Trophoblast cell (in vitro differentiated cells and primary cell): ENCODE results near the gene ABL1.
"Not testable (repeated sequence)": the region's sequence is repeated elsewhere in the genome, so short reads cannot be mapped to it uniquely, and the experiment has no call there.

ENCODE experiments used
- DNase-seq, 2 donors: peaks; one replicate each; pipeline ENCODE4 v3.0.0-alpha.2; 2016
- H2AFZ ChIP-seq: 2 replicates; pipeline ENCODE4 v1.6.1; 2013; ENCODE audit warnings: low read length, moderate library complexity, mild to moderate bottlenecking; ENCODE audit not compliant: insufficient read depth, poor library complexity
- H2AK5ac ChIP-seq: 2 replicates; pipeline ENCODE4 v1.6.1; 2013; ENCODE audit warnings: mild to moderate bottlenecking, low read length
- H2BK120ac ChIP-seq: 2 replicates; pipeline ENCODE4 v1.6.1; 2013; ENCODE audit warnings: low read length, mild to moderate bottlenecking, moderate library complexity; ENCODE audit not compliant: insufficient read depth, poor library complexity
- H2BK12ac ChIP-seq: 2 replicates; pipeline ENCODE4 v1.6.1; 2013; ENCODE audit warnings: mild to moderate bottlenecking, low read length, moderate library complexity
- H2BK5ac ChIP-seq: 2 replicates; pipeline ENCODE4 v1.6.1; 2013; ENCODE audit warnings: low read length, low read depth, moderate library complexity, mild to moderate bottlenecking; ENCODE audit not compliant: poor library complexity
- H3K14ac ChIP-seq: 2 replicates; pipeline ENCODE4 v1.6.1; 2013; ENCODE audit warnings: mild to moderate bottlenecking, low read length
- H3K18ac ChIP-seq: 2 replicates; pipeline ENCODE4 v1.6.1; 2013; ENCODE audit warnings: mild to moderate bottlenecking, low read length
- H3K23ac ChIP-seq: 2 replicates; pipeline ENCODE4 v1.6.1; 2013; ENCODE audit warnings: low read length
- H3K27ac ChIP-seq: 2 replicates; pipeline ENCODE4 v1.5.1; 2013; ENCODE audit warnings: low read depth, mild to moderate bottlenecking, inconsistent platforms, low read length, moderate library complexity
- H3K27me3 ChIP-seq: 2 replicates; pipeline ENCODE4 v1.6.1; 2013; ENCODE audit warnings: inconsistent platforms, mild to moderate bottlenecking, low read length, moderate library complexity; ENCODE audit not compliant: insufficient read depth
- H3K36me3 ChIP-seq, 2 experiments: 1 replicate in 1 of 2; 2 replicates in 1 of 2; pipeline ENCODE4 v1.6.1; 2013; ENCODE audit warnings: low read length in 2 of 2, mild to moderate bottlenecking in 2 of 2, moderate library complexity in 1 of 2; ENCODE audit not compliant: insufficient read depth in 2 of 2, control insufficient read depth in 1 of 2
- H3K4ac ChIP-seq: 2 replicates; pipeline ENCODE4 v1.6.1; 2013; ENCODE audit warnings: low read depth, mild to moderate bottlenecking, low read length, moderate library complexity
- H3K4me1 ChIP-seq, 2 experiments: 1 replicate in 1 of 2; 2 replicates in 1 of 2; pipeline ENCODE4 v1.6.1; 2013; ENCODE audit warnings: low read length in 2 of 2, mild to moderate bottlenecking in 2 of 2, moderate library complexity in 1 of 2; ENCODE audit not compliant: insufficient read depth in 2 of 2, control insufficient read depth in 1 of 2
- H3K4me2 ChIP-seq: 2 replicates; pipeline ENCODE4 v1.6.1; 2013; ENCODE audit warnings: inconsistent platforms, mild to moderate bottlenecking, low read length, moderate library complexity
- H3K4me3 ChIP-seq: 2 replicates; pipeline ENCODE4 v1.5.1; 2013; ENCODE audit warnings: mild to moderate bottlenecking, low read depth, low read length, inconsistent platforms
- H3K79me1 ChIP-seq: one replicate; pipeline ENCODE4 v1.6.1; 2013; ENCODE audit warnings: low read length
- H3K79me2 ChIP-seq: 2 replicates; pipeline ENCODE4 v1.6.1; 2013; ENCODE audit warnings: low read length, mild to moderate bottlenecking; ENCODE audit not compliant: control insufficient read depth, insufficient read depth, poor library complexity
- H3K9ac ChIP-seq: 2 replicates; pipeline ENCODE4 v1.6.1; 2013; ENCODE audit warnings: mild to moderate bottlenecking, low read length
- H3K9me3 ChIP-seq: 2 replicates; pipeline ENCODE4 v1.6.1; 2013; ENCODE audit warnings: low read depth, mild to moderate bottlenecking, control low read depth, inconsistent platforms, low read length; ENCODE audit not compliant: insufficient read depth
- H4K12ac ChIP-seq: 2 replicates; pipeline ENCODE4 v1.6.1; 2013; ENCODE audit warnings: low read depth, mild to moderate bottlenecking, low read length, moderate library complexity
- H4K8ac ChIP-seq: 2 replicates; pipeline ENCODE4 v1.6.1; 2013; ENCODE audit warnings: low read depth, mild to moderate bottlenecking, low read length, moderate library complexity
- H4K91ac ChIP-seq: one replicate; pipeline ENCODE4 v1.6.1; 2013; ENCODE audit warnings: low read depth, mild to moderate bottlenecking, low read length, moderate library complexity
- WGBS: extraction: QIAGEN DNeasy Blood & Tissue Kit; methylation state at CpG from one replicate; pipeline ENCODE4 v1.1.7; 2013; ENCODE audit warnings: missing lambda C conversion rate; ENCODE audit not compliant: insufficient read length, insufficient coverage; ENCODE audit errors: extremely low coverage; 5-methylcytosine and 5-hydroxymethylcytosine counted together

ABL1 gene

DNA sequence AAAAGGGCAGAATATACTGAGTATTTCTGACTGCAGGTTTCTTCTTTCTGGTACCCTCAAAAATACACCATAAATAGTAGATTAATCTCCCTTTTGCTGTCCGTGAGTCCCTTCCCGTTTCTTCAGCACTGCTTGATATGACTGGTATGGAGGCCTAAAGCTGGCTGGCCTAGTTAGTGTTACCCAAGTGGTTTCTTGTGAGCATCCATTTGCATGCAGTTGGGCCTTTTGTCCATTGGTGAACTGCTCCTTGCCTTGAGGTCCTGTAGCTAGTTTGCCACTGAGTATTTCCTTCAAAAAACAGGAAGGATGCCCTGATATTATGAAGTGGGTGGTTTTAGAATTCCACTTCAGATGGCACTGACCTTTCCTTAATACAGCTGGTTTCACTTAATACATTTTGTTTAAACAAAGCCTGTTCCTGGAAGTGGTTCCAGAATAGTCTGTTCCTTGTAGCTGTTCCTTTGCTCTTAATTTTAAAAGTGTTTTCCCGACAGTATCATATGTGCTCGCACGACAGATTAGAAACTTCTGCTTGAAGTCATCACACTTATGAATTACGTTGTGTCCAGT lies 40.0 kb upstream of the ABL1 start:
- Histone ChIP-seq H3K9me3 (peaks cover 2% of the 10 kb centered on the region), H3K18ac (no peak overlapping the region), H3K79me2 (no peaks in the 10 kb centered on the region), H3K4me1 (no peaks in the 10 kb centered on the region), H2BK5ac (no peak overlapping the region), H2BK12ac (no peak overlapping the region), H3K9ac (no peak overlapping the region), H3K27ac (no peak overlapping the region), H3K27me3 (no peaks in the 10 kb centered on the region), H4K8ac (no peak overlapping the region), H3K79me1 (no peaks in the 10 kb centered on the region), H4K91ac (no peak overlapping the region), H2BK120ac (no peak overlapping the region), H3K14ac (no peak overlapping the region), H3K4ac (no peak overlapping the region), H2AK5ac (no peak overlapping the region), H3K4me3 (no peak overlapping the region), H2AFZ (no peak overlapping the region), H4K12ac (no peak overlapping the region), H3K23ac (no peak overlapping the region), H3K4me2 (no peak overlapping the region), H3K36me3 (no peaks in the 10 kb centered on the region)
- no CpG with 5 or more reads among the region's 6 CpGs for WGBS
- no peak for DNase-seq

DNA sequence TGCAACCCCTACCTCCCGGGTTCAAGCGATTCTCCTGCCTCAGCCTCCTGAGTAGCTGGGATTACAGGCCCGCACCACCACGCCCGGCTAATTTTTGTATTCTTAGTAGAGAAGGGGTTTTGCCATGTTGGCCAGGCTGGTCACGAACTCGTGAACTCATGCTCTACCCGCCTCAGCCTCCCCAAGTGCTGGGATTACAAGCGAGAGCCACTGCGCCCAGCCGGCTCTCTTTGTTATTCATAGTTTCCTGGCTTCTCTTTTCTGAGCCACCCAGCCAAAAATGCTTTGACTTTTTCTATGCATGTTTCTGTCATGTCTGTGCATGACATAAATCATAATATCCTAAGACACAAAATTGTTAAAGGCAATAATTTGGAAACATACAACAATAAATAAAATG lies 31.9 kb upstream of the ABL1 start:
- H3K4me3 ChIP-seq, H3K4me1 ChIP-seq, H3K14ac ChIP-seq, H3K4ac ChIP-seq, DNase-seq, H3K23ac ChIP-seq, H3K79me1 ChIP-seq, H3K36me3 ChIP-seq, H3K27ac ChIP-seq, H4K91ac ChIP-seq, H2BK120ac ChIP-seq, H3K9me3 ChIP-seq, H2AFZ ChIP-seq, H3K27me3 ChIP-seq, H4K8ac ChIP-seq, H2BK12ac ChIP-seq, H2BK5ac ChIP-seq, H3K4me2 ChIP-seq, H3K18ac ChIP-seq, H3K79me2 ChIP-seq, H3K9ac ChIP-seq, H4K12ac ChIP-seq, H2AK5ac ChIP-seq: not testable (repeated sequence)
- WGBS = no CpG with 5 or more reads among the region's 11 CpGs

DNA sequence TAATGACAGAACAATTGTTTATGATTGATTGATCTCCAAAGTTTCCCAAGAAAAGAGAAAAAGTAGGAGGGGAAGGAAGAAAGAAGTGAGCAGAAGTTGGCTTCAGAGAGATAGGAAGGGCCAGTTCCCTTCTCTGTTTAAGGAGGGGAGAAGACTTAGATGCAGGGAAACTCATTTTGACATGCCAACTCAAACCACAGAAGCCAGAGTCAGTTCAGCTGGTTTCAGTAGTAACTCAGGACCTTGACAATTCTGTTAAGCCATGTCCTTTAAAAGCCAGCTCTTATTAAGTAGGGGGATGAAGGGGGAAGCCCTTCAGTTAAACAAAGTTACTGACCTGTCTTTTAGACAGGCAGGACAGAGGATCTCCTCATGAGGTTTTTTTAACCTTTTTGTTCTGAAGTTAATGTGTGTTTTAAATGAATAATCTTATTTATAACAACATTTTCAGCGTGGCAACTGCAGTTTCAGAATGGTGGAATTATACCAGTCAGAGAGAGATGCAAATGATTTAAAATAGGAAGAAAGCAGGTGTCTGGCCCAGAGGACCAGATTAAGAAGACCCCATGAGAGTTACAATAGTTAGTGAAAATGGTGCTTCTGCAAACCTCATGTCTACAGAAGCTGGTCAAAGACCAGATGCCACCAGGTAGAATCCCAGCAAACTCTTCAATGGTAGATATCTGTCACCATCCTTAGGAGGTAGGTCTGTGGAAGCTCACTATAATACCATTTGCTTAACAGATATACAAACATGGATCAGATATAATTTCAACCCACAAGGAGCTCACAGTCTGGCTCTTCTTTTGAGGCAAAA lies 29.3 kb upstream of the ABL1 start:
- Histone ChIP-seq H3K4me2 (no peak overlapping the region), H3K27ac (no peak overlapping the region), H3K14ac (no peak overlapping the region), H2BK5ac (no peak overlapping the region), H3K4me1 (no peaks in the 10 kb centered on the region), H3K4ac (no peak overlapping the region), H3K9ac (no peak overlapping the region), H2AFZ (no peak overlapping the region), H2BK12ac (no peak overlapping the region), H3K23ac (no peak overlapping the region), H3K18ac (no peak overlapping the region), H3K79me1 (no peaks in the 10 kb centered on the region), H3K36me3 (no peaks in the 10 kb centered on the region), H3K9me3 (no peaks in the 10 kb centered on the region), H3K4me3 (no peak overlapping the region), H2BK120ac (no peak overlapping the region), H2AK5ac (no peak overlapping the region), H4K8ac (no peak overlapping the region), H3K79me2 (no peaks in the 10 kb centered on the region), H3K27me3 (no peaks in the 10 kb centered on the region), H4K91ac (no peak overlapping the region), H4K12ac (no peak overlapping the region)
- no peak for DNase-seq
- WGBS = no CpG with 5 or more reads among the region's 1 CpG

DNA sequence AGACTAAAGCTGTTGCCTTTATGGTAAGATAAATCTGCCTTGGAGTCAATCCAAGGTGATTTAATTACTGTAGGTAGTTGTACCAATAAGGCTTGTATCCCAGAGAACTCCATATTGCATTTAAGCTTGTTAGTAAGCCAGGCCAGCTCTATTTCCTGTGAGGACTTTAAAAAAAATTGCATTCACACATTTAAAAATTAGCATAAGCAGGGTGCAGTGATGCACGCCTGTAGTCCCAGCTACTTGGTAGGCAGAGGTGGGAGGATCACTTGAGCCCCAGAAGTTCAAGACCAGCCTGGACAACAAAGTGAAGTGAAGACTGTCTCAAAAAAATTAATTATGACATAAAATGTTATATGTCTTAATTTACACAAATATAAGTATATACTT lies 28.7 kb upstream of the ABL1 start:
- H3K9me3 ChIP-seq = no peaks in the 10 kb centered on the region
- H3K27ac ChIP-seq = no peak overlapping the region
- H3K18ac ChIP-seq = no peak overlapping the region
- no peak overlapping the region for H3K4me2 ChIP-seq
- no peaks in the 10 kb centered on the region for H3K79me2 ChIP-seq
- H2AFZ ChIP-seq = no peak overlapping the region
- H3K4me3 ChIP-seq = no peak overlapping the region
- H3K14ac ChIP-seq = no peak overlapping the region
- no peak overlapping the region for H2BK120ac ChIP-seq
- no peak overlapping the region for H4K8ac ChIP-seq
- no peaks in the 10 kb centered on the region for H3K4me1 ChIP-seq
- H3K4ac ChIP-seq = no peak overlapping the region
- no peak overlapping the region for H4K91ac ChIP-seq
- no peak overlapping the region for H4K12ac ChIP-seq
- H2BK5ac ChIP-seq = no peak overlapping the region
- no peak for DNase-seq
- no CpG with 5 or more reads among the region's 1 CpG for WGBS
- no peaks in the 10 kb centered on the region for H3K79me1 ChIP-seq
- no peak overlapping the region for H2AK5ac ChIP-seq
- H2BK12ac ChIP-seq = no peak overlapping the region
- no peaks in the 10 kb centered on the region for H3K27me3 ChIP-seq
- no peak overlapping the region for H3K9ac ChIP-seq
- no peak overlapping the region for H3K23ac ChIP-seq
- no peaks in the 10 kb centered on the region for H3K36me3 ChIP-seq
